Endothelial cell (in vitro differentiated cells): ENCODE data around the gene IL1RAPL2. TPM values are rescaled to one million over a fixed set of nuclear protein-coding genes. Genes with fewer than 3 reads are reported as not detected.

Experiments used
- DNase-seq: peaks from one replicate; pipeline ENCODE4 v3.0.0; 2021; ENCODE audit warnings: low spot score
- H3K27ac Mint-ChIP-seq: one replicate; pipeline ENCODE4 v1.8.0; 2021; ENCODE audit warnings: mixed read lengths, inconsistent platforms; ENCODE audit not compliant: unreplicated experiment
- H3K27me3 Mint-ChIP-seq: one replicate; pipeline ENCODE4 v1.8.0; 2021; ENCODE audit warnings: mild to moderate bottlenecking, moderate library complexity, mixed read lengths, inconsistent platforms; ENCODE audit not compliant: unreplicated experiment
- H3K36me3 Mint-ChIP-seq: one replicate; pipeline ENCODE4 v1.8.0; 2021; ENCODE audit warnings: mild to moderate bottlenecking, low read depth, mixed read lengths, inconsistent platforms; ENCODE audit not compliant: unreplicated experiment
- H3K4me1 Mint-ChIP-seq: one replicate; pipeline ENCODE4 v1.8.0; 2021; ENCODE audit warnings: mild to moderate bottlenecking, mixed read lengths, inconsistent platforms; ENCODE audit not compliant: unreplicated experiment
- H3K4me3 Mint-ChIP-seq: one replicate; pipeline ENCODE4 v1.8.0; 2021; ENCODE audit warnings: mild to moderate bottlenecking, mixed read lengths, inconsistent platforms; ENCODE audit not compliant: unreplicated experiment
- H3K9me3 Mint-ChIP-seq: one replicate; pipeline ENCODE4 v1.8.0; 2021; ENCODE audit warnings: mixed read lengths, inconsistent platforms; ENCODE audit not compliant: unreplicated experiment
- CTCF ChIP-seq: fragments of 200-600 bp; sonication (generic); IDR thresholded peaks from one replicate; pipeline ENCODE4 v1.5.0; 2021; ENCODE audit warnings: antibody characterized with exemption; ENCODE audit not compliant: unreplicated experiment
- total RNA-seq: library from RNA; stranded (reverse); fragmentation: NEBNext Ultra II Directional; extraction: Animal tissue kit (Norgen Biotek cat#: 25700); gene quantifications from one replicate; pipeline ENCODE4 v1.2.1, GENCODE V29; 2021; ENCODE audit not compliant: unreplicated experiment

The IL1RAPL2 gene
- total RNA-seq, 1 donor from 2014 or later, result 0.51 TPM

GRCh38 chrX:105266456-105266855 is 700.5 kb downstream of the IL1RAPL2 start:
- H3K27me3 Mint-ChIP-seq, result no peaks in the 10 kb centered on the region

GRCh38 chrX:105267167-105267566 is 701.2 kb downstream of the IL1RAPL2 start:
- H3K4me1 Mint-ChIP-seq, result no peaks in the 10 kb centered on the region
- no peaks in the 10 kb centered on the region for H3K9me3 Mint-ChIP-seq
- no peaks in the 10 kb centered on the region for H3K36me3 Mint-ChIP-seq

More at GRCh38 chrX:105266456-105266855, 700.5 kb downstream of the IL1RAPL2 start:
- Mint-ChIP-seq H3K4me3 (no peak overlapping the region), H3K36me3 (no peaks in the 10 kb centered on the region), H3K27ac (no peak overlapping the region), H3K9me3 (no peaks in the 10 kb centered on the region), H3K4me1 (no peaks in the 10 kb centered on the region)
- no peak for TF ChIP-seq CTCF
- no peak for DNase-seq

GRCh38 chrX:105269386-105269785 is 703.4 kb downstream of the IL1RAPL2 start:
- H3K4me1 Mint-ChIP-seq, result no peaks in the 10 kb centered on the region
- H3K9me3 Mint-ChIP-seq, result peaks cover 2% of the 10 kb centered on the region
- H3K27ac Mint-ChIP-seq, result no peak overlapping the region
- no peaks in the 10 kb centered on the region for H3K27me3 Mint-ChIP-seq
- no peak overlapping the region for H3K4me3 Mint-ChIP-seq
- DNase-seq, result no peak
- H3K36me3 Mint-ChIP-seq, result no peaks in the 10 kb centered on the region
- TF ChIP-seq CTCF, result no peak

More at GRCh38 chrX:105267167-105267566, 701.2 kb downstream of the IL1RAPL2 start:
- H3K4me3 Mint-ChIP-seq, result no peak overlapping the region
- TF ChIP-seq CTCF, result no peak
- no peak overlapping the region for H3K27ac Mint-ChIP-seq
- H3K27me3 Mint-ChIP-seq, result no peaks in the 10 kb centered on the region
- no peak for DNase-seq

GRCh38 chrX:105273326-105273725 is 707.3 kb downstream of the IL1RAPL2 start:
- Mint-ChIP-seq H3K9me3 (peaks cover 12% of the 10 kb centered on the region), H3K4me1 (no peaks in the 10 kb centered on the region), H3K4me3 (no peak overlapping the region), H3K36me3 (no peaks in the 10 kb centered on the region), H3K27ac (no peak overlapping the region), H3K27me3 (peaks cover 4% of the 10 kb centered on the region)
- no peak for DNase-seq
- TF ChIP-seq CTCF, result no peak

DNA sequence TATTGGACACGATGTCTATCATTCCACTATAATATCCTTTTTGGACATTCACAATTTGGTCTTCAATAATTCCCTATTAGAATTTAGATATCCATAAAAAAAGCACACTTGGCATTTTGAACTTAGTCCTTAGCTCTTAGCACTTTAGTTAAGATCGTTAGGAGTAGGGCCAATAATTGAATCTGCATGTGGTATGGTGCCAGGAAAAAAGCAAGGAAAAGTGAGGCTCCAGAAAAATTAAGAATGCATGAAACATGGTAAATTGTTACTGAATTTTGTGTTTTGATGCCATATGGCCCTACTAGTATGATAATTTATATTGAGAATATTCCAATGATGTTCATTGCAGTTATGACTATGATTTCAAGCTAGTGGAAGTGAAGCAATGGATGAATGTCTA is 708.1 kb downstream of the IL1RAPL2 start:
- peaks cover 4% of the 10 kb centered on the region for H3K27me3 Mint-ChIP-seq
- H3K9me3 Mint-ChIP-seq, result peaks cover 16% of the 10 kb centered on the region
- DNase-seq, result no peak
- no peaks in the 10 kb centered on the region for H3K4me1 Mint-ChIP-seq
- H3K4me3 Mint-ChIP-seq, result no peak overlapping the region
- TF ChIP-seq CTCF, result no peak
- H3K36me3 Mint-ChIP-seq, result no peaks in the 10 kb centered on the region
- no peak overlapping the region for H3K27ac Mint-ChIP-seq
